ENCODE data around the gene CAST. TPM values are rescaled to one million over a fixed set of nuclear protein-coding genes. Genes with fewer than 3 reads are reported as not detected.

The CAST gene
- total RNA-seq, 2 donors from 2014 or later = 315 to 490 TPM

GRCh38 chr5:96781031-96781971 is 119.1 kb downstream of the CAST start:
- DNase-seq = no peak
- Histone ChIP-seq H3K27ac (no peak overlapping the region), H3K36me3 (no peaks in the 10 kb centered on the region)

DNA sequence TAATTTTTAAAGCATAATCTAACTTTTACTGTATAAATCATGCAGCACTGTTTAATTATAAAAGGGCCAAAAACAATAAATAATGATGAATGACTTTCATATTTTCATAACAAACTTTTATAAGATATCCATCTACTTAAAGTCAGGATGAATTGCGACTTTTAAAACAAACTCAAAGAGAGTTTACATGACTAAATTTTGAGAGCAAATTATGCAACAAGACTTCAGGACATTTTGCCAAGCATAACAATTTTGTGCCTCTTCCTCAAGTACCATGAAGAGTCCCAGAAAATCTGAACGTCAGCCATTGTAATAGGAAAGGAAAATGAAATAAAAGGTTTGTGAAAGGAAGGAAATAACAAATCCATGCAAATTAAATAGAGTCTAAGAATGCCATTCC is 121.2 kb downstream of the CAST start:
- H3K4me3 ChIP-seq = no peak overlapping the region
- H3K27me3 ChIP-seq = no peaks in the 10 kb centered on the region
- no peak overlapping the region for H3K27ac ChIP-seq
- peaks cover 6% of the 10 kb centered on the region for H3K36me3 ChIP-seq
- intact Hi-C loops (cut with DNase I) = no loop called here
- H3K9me3 ChIP-seq = no peaks in the 10 kb centered on the region
- H3K4me1 ChIP-seq = no peaks in the 10 kb centered on the region
- DNase-seq = no peak
- TF ChIP-seq, protein P1, sequence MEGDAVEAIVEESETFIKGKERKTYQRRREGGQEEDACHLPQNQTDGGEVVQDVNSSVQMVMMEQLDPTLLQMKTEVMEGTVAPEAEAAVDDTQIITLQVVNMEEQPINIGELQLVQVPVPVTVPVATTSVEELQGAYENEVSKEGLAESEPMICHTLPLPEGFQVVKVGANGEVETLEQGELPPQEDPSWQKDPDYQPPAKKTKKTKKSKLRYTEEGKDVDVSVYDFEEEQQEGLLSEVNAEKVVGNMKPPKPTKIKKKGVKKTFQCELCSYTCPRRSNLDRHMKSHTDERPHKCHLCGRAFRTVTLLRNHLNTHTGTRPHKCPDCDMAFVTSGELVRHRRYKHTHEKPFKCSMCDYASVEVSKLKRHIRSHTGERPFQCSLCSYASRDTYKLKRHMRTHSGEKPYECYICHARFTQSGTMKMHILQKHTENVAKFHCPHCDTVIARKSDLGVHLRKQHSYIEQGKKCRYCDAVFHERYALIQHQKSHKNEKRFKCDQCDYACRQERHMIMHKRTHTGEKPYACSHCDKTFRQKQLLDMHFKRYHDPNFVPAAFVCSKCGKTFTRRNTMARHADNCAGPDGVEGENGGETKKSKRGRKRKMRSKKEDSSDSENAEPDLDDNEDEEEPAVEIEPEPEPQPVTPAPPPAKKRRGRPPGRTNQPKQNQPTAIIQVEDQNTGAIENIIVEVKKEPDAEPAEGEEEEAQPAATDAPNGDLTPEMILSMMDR (IDR thresholded peaks at IDR 0.05) = no peak
- H3K9ac ChIP-seq (ENCODE audit: low read depth in 2 of 2, low read length in 2 of 2) = no peak overlapping the region

More at GRCh38 chr5:96781031-96781971, 119.1 kb downstream of the CAST start:
- Histone ChIP-seq H3K4me3 (no peak overlapping the region), H3K9me3 (no peaks in the 10 kb centered on the region), H3K27me3 (no peaks in the 10 kb centered on the region), H3K9ac (ENCODE audit: low read depth in 2 of 2, low read length in 2 of 2) (no peak overlapping the region), H3K4me1 (no peaks in the 10 kb centered on the region)
- TF ChIP-seq, protein P1 (IDR thresholded peaks at IDR 0.05) = no peak
- intact Hi-C loops (cut with DNase I) = no loop called here

DNA sequence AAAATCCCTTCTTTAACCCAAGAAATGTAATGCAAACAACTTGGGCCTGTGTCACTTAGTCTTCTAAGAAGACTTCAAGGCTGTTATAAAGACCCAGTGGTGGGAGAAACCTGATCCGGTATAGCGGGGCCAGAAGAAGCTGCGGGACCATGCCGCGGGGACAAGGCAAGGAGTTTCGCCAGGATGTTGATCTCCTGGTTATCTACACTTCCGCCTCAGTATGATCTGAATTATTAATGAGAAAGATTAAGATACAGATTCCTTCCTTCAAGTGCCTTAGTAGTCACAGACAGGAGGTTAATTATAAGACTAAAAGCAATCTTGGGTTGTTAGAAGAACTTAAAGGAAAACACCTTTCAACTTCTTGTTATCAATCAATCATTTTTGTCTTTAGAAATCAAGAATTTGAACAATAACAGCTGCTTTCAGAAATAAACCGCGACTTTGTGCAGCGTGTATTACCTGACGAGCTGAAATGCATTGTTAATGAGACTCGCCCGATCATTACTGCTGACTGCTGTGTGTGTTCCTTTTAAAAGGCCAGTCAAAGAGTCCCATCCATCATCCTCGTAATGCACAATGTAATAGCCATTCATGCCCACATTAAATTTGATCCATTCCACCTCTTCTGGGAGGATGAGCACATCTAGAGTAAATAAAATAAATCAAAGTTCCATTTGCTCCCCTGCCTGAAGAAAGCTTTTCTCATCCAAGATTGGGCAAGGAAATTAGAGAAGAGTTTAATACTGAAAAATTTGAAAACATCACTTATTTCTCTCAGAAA is 123.3 kb downstream of the CAST start:
- Histone ChIP-seq H3K27me3 (no peaks in the 10 kb centered on the region), H3K4me1 (no peaks in the 10 kb centered on the region), H3K9me3 (no peaks in the 10 kb centered on the region), H3K4me3 (no peak overlapping the region), H3K9ac (ENCODE audit: low read depth in 2 of 2, low read length in 2 of 2) (no peak overlapping the region), H3K27ac (no peak overlapping the region), H3K36me3 (peaks cover 10% of the 10 kb centered on the region)
- DNase-seq = no peak
- intact Hi-C loops (cut with DNase I) = no loop called here
- TF ChIP-seq, protein P1 (IDR thresholded peaks at IDR 0.05) = no peak

GRCh38 chr5:96788112-96788749 is 126.1 kb downstream of the CAST start:
- peaks cover 10% of the 10 kb centered on the region for H3K36me3 ChIP-seq
- no peak for DNase-seq

More at GRCh38 chr5:96788112-96788749, 126.1 kb downstream of the CAST start:
- Histone ChIP-seq H3K27ac (no peak overlapping the region), H3K27me3 (no peaks in the 10 kb centered on the region), H3K4me1 (no peaks in the 10 kb centered on the region), H3K4me3 (no peak overlapping the region), H3K9me3 (no peaks in the 10 kb centered on the region), H3K9ac (ENCODE audit: low read depth in 2 of 2, low read length in 2 of 2) (no peak overlapping the region)
- TF ChIP-seq, protein P1 (IDR thresholded peaks at IDR 0.05) = no peak
- intact Hi-C loops (cut with DNase I) = no loop called here

All from colonic mucosa (tissue), 4 donors.